Measurements from ENCODE around the gene ITM2B.
"Not testable (repeated sequence)": the region's sequence is repeated elsewhere in the genome, so short reads cannot be mapped to it uniquely, and the experiment has no call there.

DNA sequence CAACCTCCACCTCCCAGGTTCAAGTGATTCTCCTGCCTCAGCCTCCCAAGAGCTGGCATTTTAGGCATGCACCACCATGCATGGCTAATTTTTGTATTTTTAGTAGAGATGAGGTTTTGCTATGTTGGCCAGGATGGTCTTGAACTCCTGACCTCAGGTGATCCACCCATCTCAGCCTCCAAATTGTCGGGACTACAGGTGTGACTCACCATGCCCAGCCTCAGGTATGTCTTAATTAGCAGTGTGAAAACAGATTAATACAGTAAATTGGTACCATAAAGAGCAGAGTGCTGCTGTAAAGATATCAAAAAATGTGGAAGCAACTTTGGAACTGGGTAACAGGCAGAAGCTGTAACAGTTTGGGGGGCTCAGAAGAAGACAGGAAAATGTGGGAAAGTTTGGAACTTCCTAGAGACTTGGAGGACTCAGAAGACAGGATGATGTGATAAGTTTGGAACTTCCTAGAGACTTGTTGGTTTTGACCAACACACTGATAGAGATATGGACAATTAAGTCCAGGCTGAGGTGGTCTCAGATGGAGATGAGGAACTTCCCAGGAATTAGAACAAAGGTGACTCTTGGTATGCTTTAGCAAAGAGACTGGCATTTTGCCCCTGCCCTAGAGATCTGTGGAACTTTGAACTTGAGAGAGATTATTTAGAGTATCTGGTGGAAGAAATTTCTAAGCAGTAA is 17.3 kb upstream of the ITM2B start:
- TF ChIP-seq ZNF121 (CRISPR knock-in tag; IDR thresholded peaks at IDR 0.05); SMAD4 (CRISPR knock-in tag; IDR thresholded peaks at IDR 0.05); NR1H2 (CRISPR knock-in tag; IDR thresholded peaks at IDR 0.05); ZNF317 (CRISPR knock-in tag; IDR thresholded peaks at IDR 0.05; ENCODE audit: borderline replicate concordance, low read depth): not testable (repeated sequence)
- TF ChIP-seq, protein P1, sequence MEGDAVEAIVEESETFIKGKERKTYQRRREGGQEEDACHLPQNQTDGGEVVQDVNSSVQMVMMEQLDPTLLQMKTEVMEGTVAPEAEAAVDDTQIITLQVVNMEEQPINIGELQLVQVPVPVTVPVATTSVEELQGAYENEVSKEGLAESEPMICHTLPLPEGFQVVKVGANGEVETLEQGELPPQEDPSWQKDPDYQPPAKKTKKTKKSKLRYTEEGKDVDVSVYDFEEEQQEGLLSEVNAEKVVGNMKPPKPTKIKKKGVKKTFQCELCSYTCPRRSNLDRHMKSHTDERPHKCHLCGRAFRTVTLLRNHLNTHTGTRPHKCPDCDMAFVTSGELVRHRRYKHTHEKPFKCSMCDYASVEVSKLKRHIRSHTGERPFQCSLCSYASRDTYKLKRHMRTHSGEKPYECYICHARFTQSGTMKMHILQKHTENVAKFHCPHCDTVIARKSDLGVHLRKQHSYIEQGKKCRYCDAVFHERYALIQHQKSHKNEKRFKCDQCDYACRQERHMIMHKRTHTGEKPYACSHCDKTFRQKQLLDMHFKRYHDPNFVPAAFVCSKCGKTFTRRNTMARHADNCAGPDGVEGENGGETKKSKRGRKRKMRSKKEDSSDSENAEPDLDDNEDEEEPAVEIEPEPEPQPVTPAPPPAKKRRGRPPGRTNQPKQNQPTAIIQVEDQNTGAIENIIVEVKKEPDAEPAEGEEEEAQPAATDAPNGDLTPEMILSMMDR (IDR thresholded peaks at IDR 0.05) = not testable (repeated sequence)
- TF ChIP-seq, protein P2, sequence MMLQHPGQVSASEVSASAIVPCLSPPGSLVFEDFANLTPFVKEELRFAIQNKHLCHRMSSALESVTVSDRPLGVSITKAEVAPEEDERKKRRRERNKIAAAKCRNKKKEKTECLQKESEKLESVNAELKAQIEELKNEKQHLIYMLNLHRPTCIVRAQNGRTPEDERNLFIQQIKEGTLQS (CRISPR knock-in tag; conservative IDR thresholded peaks at IDR 0.05) = not testable (repeated sequence)
- TF ChIP-seq, protein P3, sequence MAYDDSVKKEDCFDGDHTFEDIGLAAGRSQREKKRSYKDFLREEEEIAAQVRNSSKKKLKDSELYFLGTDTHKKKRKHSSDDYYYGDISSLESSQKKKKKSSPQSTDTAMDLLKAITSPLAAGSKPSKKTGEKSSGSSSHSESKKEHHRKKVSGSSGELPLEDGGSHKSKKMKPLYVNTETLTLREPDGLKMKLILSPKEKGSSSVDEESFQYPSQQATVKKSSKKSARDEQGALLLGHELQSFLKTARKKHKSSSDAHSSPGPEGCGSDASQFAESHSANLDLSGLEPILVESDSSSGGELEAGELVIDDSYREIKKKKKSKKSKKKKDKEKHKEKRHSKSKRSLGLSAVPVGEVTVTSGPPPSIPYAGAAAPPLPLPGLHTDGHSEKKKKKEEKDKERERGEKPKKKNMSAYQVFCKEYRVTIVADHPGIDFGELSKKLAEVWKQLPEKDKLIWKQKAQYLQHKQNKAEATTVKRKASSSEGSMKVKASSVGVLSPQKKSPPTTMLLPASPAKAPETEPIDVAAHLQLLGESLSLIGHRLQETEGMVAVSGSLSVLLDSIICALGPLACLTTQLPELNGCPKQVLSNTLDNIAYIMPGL (CRISPR knock-in tag; IDR thresholded peaks at IDR 0.05) = not testable (repeated sequence)
- TF ChIP-seq, protein P4, sequence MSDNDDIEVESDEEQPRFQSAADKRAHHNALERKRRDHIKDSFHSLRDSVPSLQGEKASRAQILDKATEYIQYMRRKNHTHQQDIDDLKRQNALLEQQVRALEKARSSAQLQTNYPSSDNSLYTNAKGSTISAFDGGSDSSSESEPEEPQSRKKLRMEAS (CRISPR knock-in tag; IDR thresholded peaks at IDR 0.05) = not testable (repeated sequence)
